WERI-Rb-1 (cell line): ENCODE data around the gene NOLC1.

ENCODE experiments used
- DNase-seq: peaks from one replicate; pipeline ENCODE4 v3.0.0-alpha.2; 2020
- H3K27ac ChIP-seq: fragments of 250-450 bp; sonication (Bioruptor Pico); 2 replicates; pipeline ENCODE4 v1.5.1; 2020; ENCODE audit warnings: mild to moderate bottlenecking, moderate library complexity
- H3K27me3 ChIP-seq: fragments of 250-450 bp; sonication (Bioruptor Pico); 2 replicates; pipeline ENCODE4 v1.5.1; 2021; ENCODE audit warnings: mild to moderate bottlenecking, low read depth, moderate library complexity; ENCODE audit not compliant: insufficient read depth, severe bottlenecking
- H3K36me3 ChIP-seq: fragments of 250-450 bp; sonication (Bioruptor Pico); 2 replicates; pipeline ENCODE4 v1.5.1; 2020; ENCODE audit warnings: mild to moderate bottlenecking, moderate library complexity
- H3K4me3 ChIP-seq: 2 replicates; pipeline ENCODE4 v1.5.1; 2011; ENCODE audit warnings: low read depth, mild to moderate bottlenecking, control low read depth, low read length
- H3K9me3 ChIP-seq: fragments of 250-450 bp; sonication (Bioruptor Pico); 2 replicates; pipeline ENCODE4 v1.5.1; 2021; ENCODE audit warnings: mild to moderate bottlenecking, moderate library complexity; ENCODE audit not compliant: severe bottlenecking
- TF ChIP-seq, protein P1 (sequence below): IDR thresholded peaks from 2 replicates; pipeline ENCODE4 v1.5.1; 2011; ENCODE audit warnings: low read depth, mild to moderate bottlenecking, control low read depth, inconsistent platforms, low read length

NOLC1 gene

DNA sequence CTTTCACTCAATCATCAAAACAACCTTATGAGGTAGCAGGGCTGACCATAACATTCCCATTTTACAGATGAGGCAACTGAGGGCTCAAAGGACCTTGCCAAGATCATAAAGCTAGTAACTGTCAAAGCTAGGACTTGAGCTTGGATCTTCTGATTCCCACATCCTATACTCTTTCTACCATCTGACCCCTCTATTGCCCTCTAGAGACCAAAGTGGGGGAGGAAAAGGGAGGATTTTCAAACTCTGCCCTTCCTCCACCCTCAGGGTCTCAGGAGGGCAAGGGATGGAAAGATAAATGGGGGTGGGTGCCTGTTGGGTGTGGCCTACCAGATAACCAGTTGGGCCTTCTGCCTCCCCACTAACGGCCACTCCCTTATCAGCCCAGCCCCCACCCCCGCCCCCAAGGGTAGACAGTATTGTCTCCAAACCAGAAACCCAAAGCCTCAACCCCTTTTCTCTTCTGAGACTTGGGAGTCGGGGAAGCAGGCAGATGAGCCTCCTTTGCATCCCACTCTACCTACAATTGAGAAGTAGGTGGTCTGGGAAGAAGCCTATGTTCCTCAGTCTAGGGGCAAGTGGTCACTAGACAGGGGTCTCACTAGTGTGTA, 39.9 kb upstream of the NOLC1 start:
- TF ChIP-seq, protein P1, sequence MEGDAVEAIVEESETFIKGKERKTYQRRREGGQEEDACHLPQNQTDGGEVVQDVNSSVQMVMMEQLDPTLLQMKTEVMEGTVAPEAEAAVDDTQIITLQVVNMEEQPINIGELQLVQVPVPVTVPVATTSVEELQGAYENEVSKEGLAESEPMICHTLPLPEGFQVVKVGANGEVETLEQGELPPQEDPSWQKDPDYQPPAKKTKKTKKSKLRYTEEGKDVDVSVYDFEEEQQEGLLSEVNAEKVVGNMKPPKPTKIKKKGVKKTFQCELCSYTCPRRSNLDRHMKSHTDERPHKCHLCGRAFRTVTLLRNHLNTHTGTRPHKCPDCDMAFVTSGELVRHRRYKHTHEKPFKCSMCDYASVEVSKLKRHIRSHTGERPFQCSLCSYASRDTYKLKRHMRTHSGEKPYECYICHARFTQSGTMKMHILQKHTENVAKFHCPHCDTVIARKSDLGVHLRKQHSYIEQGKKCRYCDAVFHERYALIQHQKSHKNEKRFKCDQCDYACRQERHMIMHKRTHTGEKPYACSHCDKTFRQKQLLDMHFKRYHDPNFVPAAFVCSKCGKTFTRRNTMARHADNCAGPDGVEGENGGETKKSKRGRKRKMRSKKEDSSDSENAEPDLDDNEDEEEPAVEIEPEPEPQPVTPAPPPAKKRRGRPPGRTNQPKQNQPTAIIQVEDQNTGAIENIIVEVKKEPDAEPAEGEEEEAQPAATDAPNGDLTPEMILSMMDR = peak; percentile 22; the same call in 1 of the 2 replicates
- Histone ChIP-seq H3K36me3 (peaks cover 52% of the 10 kb centered on the region), H3K4me3 (no peak overlapping the region), H3K9me3 (no peaks in the 10 kb centered on the region), H3K27me3 (no peaks in the 10 kb centered on the region), H3K27ac (0 out of 2 replicates have a peak overlapping the region, but pooled peaks have one; percentile 20)
- no peak for DNase-seq

DNA sequence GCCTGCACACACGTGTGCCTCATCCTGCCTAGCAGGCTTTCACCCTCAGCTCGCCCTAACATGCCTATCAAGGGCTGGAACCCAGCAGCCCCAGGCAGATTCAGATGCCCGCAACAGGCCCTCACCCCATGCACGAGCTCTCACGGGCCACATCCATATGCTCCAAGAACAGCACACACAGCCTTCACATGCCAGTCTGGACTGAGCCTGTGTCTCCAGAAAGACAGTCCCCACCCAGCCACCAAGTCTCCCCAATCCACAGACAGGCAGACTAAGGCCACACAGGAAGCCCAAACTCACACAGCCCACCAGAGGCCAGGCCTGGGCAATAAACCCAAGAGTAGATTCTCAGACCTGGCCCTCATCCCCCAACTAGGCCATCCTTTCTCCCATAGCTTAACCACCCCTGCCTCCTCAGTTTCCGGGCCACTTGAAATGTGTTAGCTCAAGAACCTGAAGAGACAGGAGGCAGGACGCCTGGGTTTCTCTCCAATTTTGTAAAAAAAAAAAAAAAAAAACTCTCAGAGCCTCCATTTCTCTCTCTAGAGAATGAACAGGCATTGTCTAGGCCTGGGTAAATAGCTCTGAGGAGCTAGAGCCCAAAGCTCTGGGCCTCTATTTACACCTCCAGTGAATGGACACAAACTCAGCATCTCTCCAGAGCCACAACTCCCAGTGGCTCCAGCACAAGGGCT, 38.8 kb upstream of the NOLC1 start:
- H3K4me3 ChIP-seq = peak overlapping the region; percentile 66
- no peaks in the 10 kb centered on the region for H3K27me3 ChIP-seq
- H3K36me3 ChIP-seq = peaks cover 42% of the 10 kb centered on the region
- no peak overlapping the region; the same call in 1 of the 2 replicates for H3K27ac ChIP-seq
- no peaks in the 10 kb centered on the region for H3K9me3 ChIP-seq
- DNase-seq = no peak
- TF ChIP-seq, protein P1 = no peak

DNA sequence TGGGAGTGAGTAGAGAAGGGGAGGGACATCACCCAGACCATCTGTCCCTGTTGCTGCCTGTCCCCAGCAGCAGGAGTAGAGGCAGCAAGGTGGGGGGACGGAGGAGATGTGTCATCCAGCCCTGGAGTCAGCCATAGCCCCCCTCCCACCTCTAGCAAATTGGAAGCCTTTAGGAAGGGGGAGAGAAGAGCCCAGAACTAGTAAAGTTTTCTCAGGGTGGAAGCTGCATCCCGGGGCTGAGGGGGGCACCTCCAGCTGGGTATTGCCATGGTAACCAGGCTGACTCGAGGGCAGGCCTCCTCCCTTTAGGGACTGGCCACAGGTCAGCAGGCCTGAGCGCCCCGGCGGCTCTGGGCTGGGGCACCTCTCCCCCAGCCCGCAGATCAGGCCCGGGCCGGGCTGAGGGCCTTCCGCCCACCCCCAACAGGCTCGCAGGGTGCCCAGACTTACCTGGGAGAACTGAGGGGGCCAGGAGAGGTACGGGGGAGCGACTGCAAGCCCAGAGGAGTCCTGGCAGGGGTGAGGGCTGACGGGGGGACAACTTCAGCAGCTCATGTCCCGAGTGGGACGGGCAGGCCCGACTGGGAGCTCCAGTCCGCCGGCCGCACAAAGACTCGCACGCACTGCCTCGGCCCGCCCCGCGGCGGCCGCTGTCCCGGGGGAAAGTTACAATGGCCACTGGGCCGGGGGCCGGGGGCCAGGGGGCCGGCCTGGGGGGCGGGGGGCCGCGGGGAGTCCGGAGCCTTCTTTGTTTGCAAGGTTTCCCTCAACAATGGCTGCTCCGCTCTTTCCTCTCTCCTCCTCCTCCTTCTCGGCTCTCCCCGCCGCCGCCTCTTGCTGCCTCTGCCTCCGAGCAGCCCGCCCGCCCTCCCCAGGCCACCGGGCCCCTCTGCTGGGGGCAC, 38.0 kb upstream of the NOLC1 start:
- peaks cover 34% of the 10 kb centered on the region for H3K36me3 ChIP-seq
- TF ChIP-seq, protein P1 = no peak
- H3K4me3 ChIP-seq = peak overlapping the region; percentile 66
- H3K27ac ChIP-seq = peak overlapping the region; percentile 96
- DNase-seq = peak; percentile 82
- H3K27me3 ChIP-seq = no peaks in the 10 kb centered on the region
- H3K9me3 ChIP-seq = no peaks in the 10 kb centered on the region

DNA sequence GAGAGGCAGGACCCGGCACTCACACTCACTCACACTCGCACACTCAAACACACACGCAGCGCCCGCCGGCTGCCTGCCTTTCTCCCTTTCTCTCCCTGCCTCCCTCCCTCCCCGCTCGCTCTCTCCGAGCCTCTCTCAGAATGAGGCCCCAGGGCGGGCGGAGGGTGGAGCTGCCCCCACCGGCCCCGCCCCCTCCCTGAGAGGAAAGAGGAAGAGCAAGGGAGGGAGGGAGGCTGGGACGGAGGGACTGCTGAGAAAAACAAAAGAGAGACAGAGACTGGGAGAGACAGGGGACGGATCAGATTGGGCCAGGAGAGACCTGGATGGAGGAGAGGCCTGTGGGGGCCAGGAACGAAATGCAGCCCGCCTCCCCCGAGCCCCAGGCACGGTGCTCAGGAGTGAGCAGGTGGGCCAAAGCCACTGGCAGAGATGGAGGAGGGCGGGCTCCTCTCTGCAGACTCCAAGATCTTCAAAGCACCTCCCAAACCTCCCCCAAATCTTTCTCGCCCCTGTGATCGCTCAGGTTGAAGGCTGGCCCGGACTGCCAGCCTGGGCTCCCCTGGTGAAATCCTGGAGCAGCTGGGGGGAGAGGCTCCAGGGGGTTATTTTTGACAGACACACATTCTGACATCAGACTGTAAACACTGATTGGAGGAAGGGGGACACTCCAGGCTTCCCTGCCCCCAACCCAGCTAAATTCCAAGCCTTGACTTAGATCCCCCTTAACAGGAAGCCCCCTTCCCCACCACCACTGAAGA, 37.1 kb upstream of the NOLC1 start:
- peak overlapping the region; percentile 96 for H3K27ac ChIP-seq
- H3K4me3 ChIP-seq = peak overlapping the region; percentile 66
- no peaks in the 10 kb centered on the region for H3K9me3 ChIP-seq
- peaks cover 26% of the 10 kb centered on the region for H3K36me3 ChIP-seq
- peak; percentile 91 for DNase-seq
- TF ChIP-seq, protein P1 = no peak
- H3K27me3 ChIP-seq = no peaks in the 10 kb centered on the region

DNA sequence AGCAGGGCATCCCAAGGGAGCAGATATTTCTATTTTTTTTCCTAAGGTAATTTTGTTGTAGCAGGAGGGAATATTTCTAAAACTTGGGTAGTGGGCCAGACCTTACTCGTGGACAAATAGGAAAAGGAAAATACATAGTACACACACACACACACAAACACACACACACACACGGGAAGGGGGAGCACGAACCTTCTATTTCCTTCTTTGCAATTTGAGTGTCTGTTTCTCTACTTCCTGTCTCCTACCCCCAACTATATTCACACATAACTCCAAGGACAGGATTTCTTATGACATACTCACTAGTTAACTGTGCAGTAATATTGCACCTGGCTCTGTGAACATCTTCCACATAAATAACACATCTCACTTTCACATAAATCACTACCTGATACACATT, 36.4 kb upstream of the NOLC1 start:
- Histone ChIP-seq H3K27me3 (no peaks in the 10 kb centered on the region), H3K36me3 (peaks cover 19% of the 10 kb centered on the region), H3K4me3 (no peak overlapping the region), H3K9me3 (no peaks in the 10 kb centered on the region), H3K27ac (peak overlapping the region; percentile 96)
- DNase-seq = no peak
- TF ChIP-seq, protein P1 = no peak
